Measurements from ENCODE around the gene TUT1. TPM values are rescaled to one million over a fixed set of nuclear protein-coding genes. Genes with fewer than 3 reads are reported as not detected.
"Not testable (repeated sequence)": the region's sequence is repeated elsewhere in the genome, so short reads cannot be mapped to it uniquely, and the experiment has no call there.

TUT1 gene
- total RNA-seq, 3 donors from 2014 or later, result 39.4 to 46.1 (median 41.6) TPM

GRCh38 chr11:62600367-62601121 is 9.2 kb upstream of the TUT1 start:
- ATAC-seq, result no peak
- H3K27me3 Mint-ChIP-seq (ENCODE audit: low read depth), result no peaks in the 10 kb centered on the region
- DNase-seq, result no peak
- peak overlapping the region; percentile 93 for H3K4me3 Mint-ChIP-seq
- H3K9me3 Mint-ChIP-seq, result no peaks in the 10 kb centered on the region
- peaks cover 63% of the 10 kb centered on the region for H3K36me3 Mint-ChIP-seq (ENCODE audit: insufficient read depth)
- peaks cover 49% of the 10 kb centered on the region for H3K4me1 Mint-ChIP-seq (ENCODE audit: low read depth)

GRCh38 chr11:62599901-62600300 is 8.6 kb upstream of the TUT1 start:
- no peak for DNase-seq
- no peaks in the 10 kb centered on the region for H3K9me3 Mint-ChIP-seq
- peaks cover 64% of the 10 kb centered on the region for H3K36me3 Mint-ChIP-seq (ENCODE audit: insufficient read depth)
- ATAC-seq, result no peak
- H3K4me3 Mint-ChIP-seq, result peak overlapping the region; percentile 93
- peaks cover 47% of the 10 kb centered on the region for H3K4me1 Mint-ChIP-seq (ENCODE audit: low read depth)
- no peaks in the 10 kb centered on the region for H3K27me3 Mint-ChIP-seq (ENCODE audit: low read depth)

GRCh38 chr11:62599069-62599696 is 7.9 kb upstream of the TUT1 start:
- peak overlapping the region; percentile 93 for H3K4me3 Mint-ChIP-seq
- ATAC-seq (peak; percentile 67 to 69), DNase-seq (peak; percentile 91)
- H3K27me3 Mint-ChIP-seq (ENCODE audit: low read depth), result no peaks in the 10 kb centered on the region
- peaks cover 67% of the 10 kb centered on the region for H3K36me3 Mint-ChIP-seq (ENCODE audit: insufficient read depth)
- peaks cover 48% of the 10 kb centered on the region for H3K4me1 Mint-ChIP-seq (ENCODE audit: low read depth)
- H3K9me3 Mint-ChIP-seq, result no peaks in the 10 kb centered on the region

GRCh38 chr11:62595124-62595523 is 3.8 kb upstream of the TUT1 start:
- H3K4me1 Mint-ChIP-seq (ENCODE audit: low read depth), result peaks cover 54% of the 10 kb centered on the region
- no peaks in the 10 kb centered on the region for H3K27me3 Mint-ChIP-seq (ENCODE audit: low read depth)
- no peak for DNase-seq
- no peaks in the 10 kb centered on the region for H3K9me3 Mint-ChIP-seq
- peaks cover 57% of the 10 kb centered on the region for H3K36me3 Mint-ChIP-seq (ENCODE audit: insufficient read depth)
- no peak overlapping the region for H3K4me3 Mint-ChIP-seq
- ATAC-seq, result no peak

GRCh38 chr11:62593434-62594044 is 2.2 kb upstream of the TUT1 start:
- H3K4me1 Mint-ChIP-seq (ENCODE audit: low read depth), result peaks cover 50% of the 10 kb centered on the region
- peak overlapping the region; percentile 71 for H3K4me3 Mint-ChIP-seq
- ATAC-seq, result no peak
- peak; percentile 76 for DNase-seq
- H3K27me3 Mint-ChIP-seq (ENCODE audit: low read depth), result no peaks in the 10 kb centered on the region
- H3K36me3 Mint-ChIP-seq (ENCODE audit: insufficient read depth), result peaks cover 41% of the 10 kb centered on the region
- H3K9me3 Mint-ChIP-seq, result no peaks in the 10 kb centered on the region

- DNase-seq (no peak), ATAC-seq (no peak)
- Mint-ChIP-seq H3K36me3 (ENCODE audit: insufficient read depth) (peaks cover 38% of the 10 kb centered on the region), H3K27me3 (ENCODE audit: low read depth) (no peaks in the 10 kb centered on the region), H3K4me3 (peak overlapping the region; percentile 98), H3K4me1 (ENCODE audit: low read depth) (peaks cover 44% of the 10 kb centered on the region), H3K9me3 (no peaks in the 10 kb centered on the region)
These were observed 1.7 kb upstream of the TUT1 start for GRCh38 chr11:62592989-62593421.

- Mint-ChIP-seq H3K9me3 (no peaks in the 10 kb centered on the region), H3K4me1 (ENCODE audit: low read depth) (peaks cover 38% of the 10 kb centered on the region), H3K4me3 (peak overlapping the region; percentile 98), H3K27me3 (ENCODE audit: low read depth) (no peaks in the 10 kb centered on the region), H3K36me3 (ENCODE audit: insufficient read depth) (peaks cover 33% of the 10 kb centered on the region)
- DNase-seq, result no peak
- ATAC-seq, result no peak
These were observed 958 bp upstream of the TUT1 start for GRCh38 chr11:62592146-62592815.

GRCh38 chr11:62588966-62589637 is 2.2 kb downstream of the TUT1 start:
- no peaks in the 10 kb centered on the region for H3K27me3 Mint-ChIP-seq (ENCODE audit: low read depth)
- peaks cover 34% of the 10 kb centered on the region for H3K4me1 Mint-ChIP-seq (ENCODE audit: low read depth)
- H3K36me3 Mint-ChIP-seq (ENCODE audit: insufficient read depth), result peaks cover 18% of the 10 kb centered on the region
- ATAC-seq (no peak), DNase-seq (no peak)
- no peaks in the 10 kb centered on the region for H3K9me3 Mint-ChIP-seq
- H3K4me3 Mint-ChIP-seq, result no peak overlapping the region

GRCh38 chr11:62585356-62585755 is 6.0 kb downstream of the TUT1 start:
- not testable (repeated sequence) for ATAC-seq; H3K27me3 Mint-ChIP-seq (ENCODE audit: low read depth); H3K9me3 Mint-ChIP-seq; H3K4me3 Mint-ChIP-seq; DNase-seq
- peaks cover 17% of the 10 kb centered on the region for H3K36me3 Mint-ChIP-seq (ENCODE audit: insufficient read depth)
- H3K4me1 Mint-ChIP-seq (ENCODE audit: low read depth), result peaks cover 11% of the 10 kb centered on the region

- not testable (repeated sequence) for H3K9me3 Mint-ChIP-seq; H3K27me3 Mint-ChIP-seq (ENCODE audit: low read depth)
These were observed 9.6 kb downstream of the TUT1 start for GRCh38 chr11:62581735-62582134.

GRCh38 chr11:62580959-62581715 is 10.2 kb downstream of the TUT1 start:
- DNase-seq (no peak), ATAC-seq (no peak)
- H3K9me3 Mint-ChIP-seq, result no peaks in the 10 kb centered on the region
- peaks cover 18% of the 10 kb centered on the region for H3K36me3 Mint-ChIP-seq (ENCODE audit: insufficient read depth)
- H3K4me3 Mint-ChIP-seq, result no peak overlapping the region
- peaks cover 2% of the 10 kb centered on the region for H3K4me1 Mint-ChIP-seq (ENCODE audit: low read depth)
- no peaks in the 10 kb centered on the region for H3K27me3 Mint-ChIP-seq (ENCODE audit: low read depth)

More at GRCh38 chr11:62581735-62582134, 9.6 kb downstream of the TUT1 start:
- H3K36me3 Mint-ChIP-seq (ENCODE audit: insufficient read depth), result peaks cover 21% of the 10 kb centered on the region
- H3K4me1 Mint-ChIP-seq (ENCODE audit: low read depth); ATAC-seq; H3K4me3 Mint-ChIP-seq; DNase-seq: not testable (repeated sequence)

- Mint-ChIP-seq H3K36me3 (ENCODE audit: insufficient read depth) (peaks cover 19% of the 10 kb centered on the region), H3K27me3 (ENCODE audit: low read depth) (no peaks in the 10 kb centered on the region), H3K4me1 (ENCODE audit: low read depth) (peaks cover 11% of the 10 kb centered on the region), H3K9me3 (no peaks in the 10 kb centered on the region), H3K4me3 (no peak overlapping the region)
- DNase-seq, result no peak
- ATAC-seq, result no peak
These were observed 12.1 kb downstream of the TUT1 start for GRCh38 chr11:62579252-62579651.

GRCh38 chr11:62578541-62578940 is 12.8 kb downstream of the TUT1 start:
- no peak for DNase-seq
- ATAC-seq, result no peak
- Mint-ChIP-seq H3K36me3 (ENCODE audit: insufficient read depth) (peaks cover 21% of the 10 kb centered on the region), H3K27me3 (ENCODE audit: low read depth) (no peaks in the 10 kb centered on the region), H3K4me1 (ENCODE audit: low read depth) (peaks cover 15% of the 10 kb centered on the region), H3K9me3 (no peaks in the 10 kb centered on the region), H3K4me3 (no peak overlapping the region)

Measured in activated T-cell treated with anti-CD3 and anti-CD28 coated beads, Interleukin-2, amount 50 U/mL, for 4 hours (primary cell).